Hypothalamus (tissue), 51 donors: ENCODE measurements around the gene TRAF3IP1.

Experiments used
- DNase-seq, 51 donors: peaks; one replicate each; lab custom pipeline; 2025; lab: John Stamatoyannopoulos, UW

The TRAF3IP1 gene

GRCh38 chr2:238286987-238287736 is 33.2 kb upstream of the TRAF3IP1 start:
- DNase-seq, result peak in 5 of 51 donors; percentile 12 to 69 (median 19)

- DNase-seq, result peak in 25 of 51 donors; percentile 14 to 70 (median 42)
Measured at GRCh38 chr2:238287737-238288649, 32.3 kb upstream of the TRAF3IP1 start, which contains the start of gene PER2. PER2 (minus strand) TSS chr2:238288610; CDS start chr2:238277936, 10,674 bp downstream.

- peak; percentile 59 to 99 (median 95) for DNase-seq
Measured at GRCh38 chr2:238288650-238289573, 31.4 kb upstream of the TRAF3IP1 start.

GRCh38 chr2:238289574-238289973 is 30.7 kb upstream of the TRAF3IP1 start:
- no peak for DNase-seq

DNA sequence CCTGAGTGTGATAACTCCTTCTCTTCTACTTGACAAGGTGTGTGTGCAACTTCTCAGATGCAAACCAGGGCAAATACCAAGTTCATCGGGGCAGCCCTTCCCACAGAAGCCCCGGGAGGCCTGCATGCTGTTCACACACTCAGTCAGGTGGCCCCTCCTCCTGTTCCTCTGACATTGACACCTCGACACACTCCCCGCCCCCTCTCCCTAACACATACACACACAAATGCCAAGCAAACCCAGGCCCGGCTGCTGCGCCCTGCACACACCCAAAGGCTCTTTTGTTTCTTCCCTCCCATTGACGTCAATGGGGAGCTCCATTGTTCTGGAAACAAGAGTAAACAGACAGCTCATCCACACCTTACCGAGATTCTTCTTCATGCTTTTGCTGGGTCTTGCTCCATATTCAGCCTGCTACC is 30.2 kb upstream of the TRAF3IP1 start:
- peak in 18 of 51 donors; percentile 9 to 63 (median 28) for DNase-seq

GRCh38 chr2:238290715-238291549 is 29.4 kb upstream of the TRAF3IP1 start:
- no peak for DNase-seq

DNA sequence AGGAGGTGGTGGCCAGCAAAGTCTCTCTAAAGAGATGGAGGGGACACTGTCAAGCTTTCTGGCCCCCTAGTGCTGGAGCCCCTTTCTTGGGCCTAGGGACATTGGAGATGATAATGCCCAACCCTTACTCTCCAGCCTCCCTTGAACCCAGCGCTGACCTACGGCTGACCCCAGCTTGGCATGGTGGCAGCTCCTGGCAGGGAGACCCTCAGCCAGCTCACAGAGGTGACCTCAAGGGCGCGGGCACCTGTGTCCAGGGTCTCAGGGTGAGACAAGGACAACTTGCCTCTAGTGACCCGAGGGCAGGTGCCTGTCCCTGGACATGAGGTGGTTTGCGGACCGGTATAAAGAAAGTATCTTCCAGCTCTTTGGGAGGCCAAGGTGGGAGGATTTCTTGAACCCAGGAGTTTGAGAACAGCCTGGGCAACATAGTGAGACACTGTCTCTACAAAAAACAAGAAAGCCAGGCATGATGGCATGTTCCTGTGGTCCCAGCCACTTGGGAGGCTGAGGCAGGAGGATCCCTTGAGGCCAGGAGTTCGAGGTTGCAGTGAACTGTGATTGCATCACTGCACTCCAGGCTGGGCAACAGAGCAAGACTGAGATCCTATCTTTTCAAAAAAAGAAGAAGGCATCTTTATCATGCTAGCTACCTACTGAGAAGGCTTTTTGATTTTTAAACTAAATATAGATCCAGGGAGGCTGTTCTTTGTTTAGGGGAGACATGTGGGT is 28.6 kb upstream of the TRAF3IP1 start:
- DNase-seq, result no peak

DNA sequence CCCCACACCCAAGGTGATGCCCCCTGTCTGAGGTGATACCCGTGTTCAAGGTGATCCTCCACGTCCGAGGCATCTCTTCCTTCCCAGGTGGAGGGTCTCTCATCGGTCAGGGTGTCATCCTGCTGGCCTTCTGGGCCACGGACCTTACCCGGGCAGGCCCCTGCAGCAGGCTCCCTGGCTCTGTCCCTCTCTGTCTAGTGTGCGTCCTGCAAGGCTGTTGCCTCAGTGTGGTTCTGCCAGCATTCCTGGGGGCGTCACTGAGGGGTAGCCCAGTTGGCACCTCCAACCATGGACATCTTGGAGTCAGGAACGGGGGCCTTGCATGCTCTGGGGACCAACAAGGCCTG is 26.3 kb upstream of the TRAF3IP1 start:
- DNase-seq, result no peak

GRCh38 chr2:238294393-238295143 is 25.8 kb upstream of the TRAF3IP1 start:
- no peak for DNase-seq

DNA sequence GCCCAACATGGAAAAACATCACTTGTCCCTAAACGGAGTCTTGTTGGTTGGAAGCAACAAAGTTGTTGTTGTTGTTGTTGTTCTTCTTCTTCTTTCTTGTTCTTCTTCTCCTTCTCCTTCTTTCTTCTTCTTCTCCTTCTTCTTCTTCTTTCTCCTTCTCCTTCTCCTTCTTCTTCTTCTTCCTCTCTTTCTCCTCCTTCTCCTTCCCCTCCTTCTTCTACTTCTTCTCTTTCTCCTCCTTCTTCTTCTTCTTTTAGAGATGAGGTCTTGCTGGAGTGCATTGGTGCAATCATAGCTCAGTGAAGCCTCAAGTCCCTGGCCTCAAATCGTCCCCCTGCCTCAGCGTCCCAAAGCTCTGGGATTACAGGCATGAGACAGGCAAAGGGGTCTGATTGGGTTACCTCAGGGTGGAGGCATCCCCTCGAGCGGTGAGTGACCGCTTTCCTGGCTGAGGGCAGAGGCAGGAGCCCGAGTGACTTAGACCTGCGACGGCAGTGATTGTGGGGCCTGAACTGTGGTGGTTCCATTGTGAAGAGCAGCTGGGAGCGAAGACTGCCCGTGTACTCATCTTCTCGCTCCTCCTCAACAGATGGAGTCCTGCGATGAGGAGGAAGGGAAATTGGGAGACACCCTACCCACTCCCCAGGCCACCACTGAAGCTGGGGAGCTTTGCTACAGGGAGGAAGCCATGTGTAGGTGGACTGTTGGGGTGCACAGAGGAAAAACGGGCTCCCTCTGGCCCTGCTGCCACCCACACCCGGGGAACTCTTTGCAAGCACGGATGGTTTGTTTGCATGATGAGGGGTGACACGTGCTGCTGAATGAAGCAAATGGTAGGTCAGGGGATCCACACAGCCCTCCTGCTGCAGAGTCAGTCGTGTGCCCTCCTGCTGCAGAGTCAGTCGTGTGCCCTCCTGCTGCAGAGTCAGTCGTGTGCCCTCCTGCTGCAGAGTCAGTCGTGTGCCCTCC is 24.9 kb upstream of the TRAF3IP1 start:
- DNase-seq, result no peak

- DNase-seq, result no peak
Measured at GRCh38 chr2:238296638-238297457, 23.5 kb upstream of the TRAF3IP1 start.

GRCh38 chr2:238299803-238300202 is 20.5 kb upstream of the TRAF3IP1 start:
- DNase-seq, result no peak

DNA sequence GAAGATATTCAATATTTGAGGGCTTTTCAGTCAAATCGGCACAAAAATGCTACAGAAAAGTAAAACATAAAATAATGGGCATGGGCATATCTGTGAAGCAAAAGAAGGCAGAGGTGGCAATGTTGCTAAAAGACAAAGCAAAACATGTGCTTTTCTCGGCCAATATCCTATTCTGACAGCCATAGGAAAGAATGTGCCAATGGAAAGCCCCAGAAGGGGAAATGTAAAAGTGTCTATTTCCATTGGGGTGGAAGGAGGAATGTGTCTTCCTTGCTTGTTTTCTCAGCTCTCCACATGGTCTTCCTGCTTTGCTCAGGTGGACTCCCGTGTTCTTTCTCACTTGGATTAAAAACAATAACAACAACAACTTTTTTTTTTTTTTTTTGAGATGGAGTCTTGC is 18.2 kb upstream of the TRAF3IP1 start:
- no peak for DNase-seq

GRCh38 chr2:238302751-238303150 is 17.6 kb upstream of the TRAF3IP1 start:
- DNase-seq, result no peak

DNA sequence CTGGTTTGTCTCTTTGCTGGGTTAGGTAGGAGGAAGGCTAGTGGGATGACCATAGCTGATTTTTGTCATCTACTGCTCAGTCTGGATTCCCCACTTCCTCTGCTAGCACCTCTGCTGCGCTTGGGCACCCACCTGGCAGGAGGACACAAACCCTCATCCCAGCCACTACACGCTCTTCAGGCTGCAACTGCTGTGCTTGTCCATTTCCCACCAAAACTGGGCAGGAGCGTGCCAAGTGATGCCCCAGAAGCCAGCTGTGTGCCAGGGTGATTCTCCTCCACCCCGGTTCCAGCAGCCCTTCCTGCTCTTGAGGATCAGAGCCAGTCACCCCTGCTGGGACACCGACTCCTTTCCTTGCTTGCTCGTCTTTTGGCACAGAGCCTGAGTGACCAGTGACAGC is 16.2 kb upstream of the TRAF3IP1 start:
- DNase-seq, result no peak
